ENCODE data around the gene UBE2Z. TPM values are rescaled to one million over a fixed set of nuclear protein-coding genes. Genes with fewer than 3 reads are reported as not detected.

The UBE2Z gene
- total and polyA plus RNA-seq, 9 of the 15 experiments (the other 6 are each of a cell fraction or from before 2014, with no cell fraction given) = 11.8 to 89.0 (median 38.2) TPM

DNA sequence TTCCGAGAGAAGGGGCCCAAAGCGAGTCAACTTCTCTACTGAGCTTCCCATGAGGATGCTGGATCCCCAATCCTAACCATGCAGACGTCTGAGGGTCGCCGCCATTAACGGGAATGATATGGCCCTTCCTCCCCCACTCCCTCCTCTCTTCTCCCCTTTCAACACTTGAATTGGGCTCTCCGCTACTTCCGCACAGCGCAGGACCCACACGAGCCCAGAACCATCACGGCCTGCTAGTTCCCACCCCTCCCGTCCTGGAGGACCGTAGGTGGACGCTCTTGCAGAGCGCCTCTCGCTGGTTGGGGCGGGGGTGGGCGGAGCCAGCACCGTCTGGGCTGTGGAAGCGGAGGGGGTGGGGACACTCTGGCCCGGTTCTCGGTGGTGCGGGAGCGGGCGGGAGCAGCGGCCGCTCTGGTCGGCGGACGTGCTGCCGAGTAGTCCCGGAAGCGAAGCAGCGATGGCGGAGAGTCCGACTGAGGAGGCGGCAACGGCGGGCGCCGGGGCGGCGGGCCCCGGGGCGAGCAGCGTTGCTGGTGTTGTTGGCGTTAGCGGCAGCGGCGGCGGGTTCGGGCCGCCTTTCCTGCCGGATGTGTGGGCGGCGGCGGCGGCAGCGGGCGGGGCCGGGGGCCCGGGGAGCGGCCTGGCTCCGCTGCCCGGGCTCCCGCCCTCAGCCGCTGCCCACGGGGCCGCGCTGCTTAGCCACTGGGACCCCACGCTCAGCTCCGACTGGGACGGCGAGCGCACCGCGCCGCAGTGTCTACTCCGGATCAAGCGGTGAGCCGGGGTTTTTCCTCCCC lies at the start of gene UBE2Z (continued):
- TF ChIP-seq ETV5 (CRISPR knock-in tag; IDR thresholded peaks at IDR 0.05; ENCODE audit: low read depth) (peak; percentile 74), FOS (IDR thresholded peaks at IDR 0.05; ENCODE audit: extremely low read depth, insufficient read length) (no peak), CREBBP (IDR thresholded peaks at IDR 0.05; ENCODE audit: low read depth, low read length) (no peak), ZNF184 (CRISPR knock-in tag; IDR thresholded peaks at IDR 0.05) (no peak), RAD51 (IDR thresholded peaks at IDR 0.05; ENCODE audit: borderline replicate concordance, low read depth) (0 out of 2 replicates have a peak, but pooled peaks have one; percentile 21), BRD9 (IDR thresholded peaks at IDR 0.05; ENCODE audit: low read depth, partially characterized antibody) (no peak), DMBX1 (CRISPR knock-in tag; IDR thresholded peaks at IDR 0.05; ENCODE audit: borderline replicate concordance) (peak; percentile 63), KLF1 (tag; IDR thresholded peaks at IDR 0.05) (no peak), MYC (IDR thresholded peaks at IDR 0.05; ENCODE audit: low read depth, low read length) (peak; percentile 69), MYC (CRISPR knock-in tag; IDR thresholded peaks at IDR 0.05; ENCODE audit: borderline replicate concordance, low read depth) (no peak), TRIM28 (IDR thresholded peaks at IDR 0.05) (0 out of 2 replicates have a peak, but pooled peaks have one; percentile 21), EGR1 (conservative IDR thresholded peaks at IDR 0.05) (peak; percentile 79), ZC3H4 (CRISPR knock-in tag; IDR thresholded peaks at IDR 0.05; ENCODE audit: borderline replicate concordance) (no peak), HSF4 (CRISPR knock-in tag; IDR thresholded peaks at IDR 0.05; ENCODE audit: borderline replicate concordance) (no peak), RCOR1 (IDR thresholded peaks at IDR 0.05; ENCODE audit: borderline replicate concordance in 1 of 2, low read depth in 2 of 2, low read length in 2 of 2) (peak in 1 of 2 experiments; percentile 65; a peak in 1 of 4 replicates), CBFB (CRISPR knock-in tag; IDR thresholded peaks at IDR 0.05) (no peak), DNMT1 (IDR thresholded peaks at IDR 0.05) (peak; percentile 97; the same call in 1 of the 2 replicates), KLF6 (CRISPR knock-in tag; IDR thresholded peaks at IDR 0.05; ENCODE audit: borderline replicate concordance) (no peak), SMAD4 (CRISPR knock-in tag; conservative IDR thresholded peaks at IDR 0.05) (peak; percentile 85)
- TF ChIP-seq, protein P1, sequence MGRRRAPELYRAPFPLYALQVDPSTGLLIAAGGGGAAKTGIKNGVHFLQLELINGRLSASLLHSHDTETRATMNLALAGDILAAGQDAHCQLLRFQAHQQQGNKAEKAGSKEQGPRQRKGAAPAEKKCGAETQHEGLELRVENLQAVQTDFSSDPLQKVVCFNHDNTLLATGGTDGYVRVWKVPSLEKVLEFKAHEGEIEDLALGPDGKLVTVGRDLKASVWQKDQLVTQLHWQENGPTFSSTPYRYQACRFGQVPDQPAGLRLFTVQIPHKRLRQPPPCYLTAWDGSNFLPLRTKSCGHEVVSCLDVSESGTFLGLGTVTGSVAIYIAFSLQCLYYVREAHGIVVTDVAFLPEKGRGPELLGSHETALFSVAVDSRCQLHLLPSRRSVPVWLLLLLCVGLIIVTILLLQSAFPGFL (CRISPR knock-in tag; IDR thresholded peaks at IDR 0.05) = no peak
- TF ChIP-seq, protein P2, sequence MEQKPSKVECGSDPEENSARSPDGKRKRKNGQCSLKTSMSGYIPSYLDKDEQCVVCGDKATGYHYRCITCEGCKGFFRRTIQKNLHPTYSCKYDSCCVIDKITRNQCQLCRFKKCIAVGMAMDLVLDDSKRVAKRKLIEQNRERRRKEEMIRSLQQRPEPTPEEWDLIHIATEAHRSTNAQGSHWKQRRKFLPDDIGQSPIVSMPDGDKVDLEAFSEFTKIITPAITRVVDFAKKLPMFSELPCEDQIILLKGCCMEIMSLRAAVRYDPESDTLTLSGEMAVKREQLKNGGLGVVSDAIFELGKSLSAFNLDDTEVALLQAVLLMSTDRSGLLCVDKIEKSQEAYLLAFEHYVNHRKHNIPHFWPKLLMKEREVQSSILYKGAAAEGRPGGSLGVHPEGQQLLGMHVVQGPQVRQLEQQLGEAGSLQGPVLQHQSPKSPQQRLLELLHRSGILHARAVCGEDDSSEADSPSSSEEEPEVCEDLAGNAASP (IDR thresholded peaks at IDR 0.05) = no peak
- TF ChIP-seq, protein P3, sequence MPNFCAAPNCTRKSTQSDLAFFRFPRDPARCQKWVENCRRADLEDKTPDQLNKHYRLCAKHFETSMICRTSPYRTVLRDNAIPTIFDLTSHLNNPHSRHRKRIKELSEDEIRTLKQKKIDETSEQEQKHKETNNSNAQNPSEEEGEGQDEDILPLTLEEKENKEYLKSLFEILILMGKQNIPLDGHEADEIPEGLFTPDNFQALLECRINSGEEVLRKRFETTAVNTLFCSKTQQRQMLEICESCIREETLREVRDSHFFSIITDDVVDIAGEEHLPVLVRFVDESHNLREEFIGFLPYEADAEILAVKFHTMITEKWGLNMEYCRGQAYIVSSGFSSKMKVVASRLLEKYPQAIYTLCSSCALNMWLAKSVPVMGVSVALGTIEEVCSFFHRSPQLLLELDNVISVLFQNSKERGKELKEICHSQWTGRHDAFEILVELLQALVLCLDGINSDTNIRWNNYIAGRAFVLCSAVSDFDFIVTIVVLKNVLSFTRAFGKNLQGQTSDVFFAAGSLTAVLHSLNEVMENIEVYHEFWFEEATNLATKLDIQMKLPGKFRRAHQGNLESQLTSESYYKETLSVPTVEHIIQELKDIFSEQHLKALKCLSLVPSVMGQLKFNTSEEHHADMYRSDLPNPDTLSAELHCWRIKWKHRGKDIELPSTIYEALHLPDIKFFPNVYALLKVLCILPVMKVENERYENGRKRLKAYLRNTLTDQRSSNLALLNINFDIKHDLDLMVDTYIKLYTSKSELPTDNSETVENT (CRISPR knock-in tag; IDR thresholded peaks at IDR 0.05) = peak; percentile 97
- TF ChIP-seq, protein P4, sequence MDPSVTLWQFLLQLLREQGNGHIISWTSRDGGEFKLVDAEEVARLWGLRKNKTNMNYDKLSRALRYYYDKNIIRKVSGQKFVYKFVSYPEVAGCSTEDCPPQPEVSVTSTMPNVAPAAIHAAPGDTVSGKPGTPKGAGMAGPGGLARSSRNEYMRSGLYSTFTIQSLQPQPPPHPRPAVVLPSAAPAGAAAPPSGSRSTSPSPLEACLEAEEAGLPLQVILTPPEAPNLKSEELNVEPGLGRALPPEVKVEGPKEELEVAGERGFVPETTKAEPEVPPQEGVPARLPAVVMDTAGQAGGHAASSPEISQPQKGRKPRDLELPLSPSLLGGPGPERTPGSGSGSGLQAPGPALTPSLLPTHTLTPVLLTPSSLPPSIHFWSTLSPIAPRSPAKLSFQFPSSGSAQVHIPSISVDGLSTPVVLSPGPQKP (CRISPR knock-in tag; IDR thresholded peaks at IDR 0.05) = no peak
